Panc1 (cell line): Measurements from ENCODE around the gene FCF1. TPM values are rescaled to one million over a fixed set of nuclear protein-coding genes. Genes with fewer than 3 reads are reported as not detected.

Experiments used
- ATAC-seq: fragments of 200-7000 bp; cut with Tn5 transposase; 2 replicates; pipeline ENCODE4 v1.9.1; 2020; ENCODE audit warnings: mild to moderate bottlenecking, moderate library complexity
- BruUV-seq: library from RNA; stranded (reverse); fragments of 400-500 nt; replicated peaks from 2 replicates; lab custom pipeline; 2021; lab: Mats Ljungman, UMichigan
- CTCF ChIA-PET: fragments of 300-600 bp; sonication (Branson Sonifier 250); formaldehyde crosslinking; loops from one replicate; lab custom pipeline; 2022; ENCODE audit warnings: antibody characterized with exemption; lab: Charles Lee
- POLR2A ChIA-PET: fragments of 300-600 bp; sonication (Branson Sonifier 250); formaldehyde crosslinking; loops from one replicate; lab custom pipeline; 2022; ENCODE audit warnings: antibody characterized with exemption; lab: Charles Lee
- DNase-seq: peaks from one replicate; pipeline ENCODE4 v3.0.0-alpha.2; 2010; ENCODE audit warnings: low read depth, low spot score
- H3K27ac ChIP-seq: 2 replicates; pipeline ENCODE4 v1.5.1; 2011; ENCODE audit warnings: mild to moderate bottlenecking, low read length, inconsistent platforms
- H3K27me3 ChIP-seq: fragments of 200-500 bp; sonication (Bioruptor generic); 2 replicates; pipeline ENCODE4 v1.6.0; 2014; ENCODE audit warnings: low read length, inconsistent platforms; ENCODE audit not compliant: control insufficient read depth, insufficient read depth
- H3K36me3 ChIP-seq: fragments of 200-500 bp; sonication (Bioruptor generic); 2 replicates; pipeline ENCODE4 v1.5.1; 2014; ENCODE audit warnings: inconsistent platforms, mild to moderate bottlenecking, low read length, moderate library complexity; ENCODE audit not compliant: control insufficient read depth, insufficient read depth
- H3K4me1 ChIP-seq: 2 replicates; pipeline ENCODE4 v1.5.1; 2011; ENCODE audit warnings: inconsistent platforms, mild to moderate bottlenecking, low read length, moderate library complexity; ENCODE audit not compliant: control insufficient read depth, insufficient read depth
- H3K4me3 ChIP-seq, 2 experiments: 2 replicates each; pipeline ENCODE4 v1.5.1; 2011 to 2012; ENCODE audit warnings: low read depth in 2 of 2, low read length in 2 of 2, mild to moderate bottlenecking in 2 of 2, inconsistent platforms in 1 of 2, moderate library complexity in 1 of 2
- H3K9me3 ChIP-seq: fragments of 200-500 bp; sonication (Bioruptor generic); 2 replicates; pipeline ENCODE4 v1.5.1; 2014; ENCODE audit warnings: low read depth, mild to moderate bottlenecking, inconsistent platforms, low read length, moderate library complexity; ENCODE audit not compliant: control insufficient read depth, insufficient read depth
- CTCF ChIP-seq: fragments of 450-650 bp; IDR thresholded peaks from 2 replicates; pipeline ENCODE4 v1.5.1; 2017; ENCODE audit warnings: mild to moderate bottlenecking
- POLR2AphosphoS5 ChIP-seq: IDR thresholded peaks from 2 replicates; pipeline ENCODE4 v1.6.1; 2012; ENCODE audit warnings: mild to moderate bottlenecking, low read depth, low read length, moderate library complexity
- REST ChIP-seq, 2 experiments: IDR thresholded peaks; 2 replicates each; pipeline ENCODE4 v1.6.1; 2011 to 2012; ENCODE audit warnings: low read depth in 2 of 2, control low read depth in 1 of 2, low read length in 1 of 2, mild to moderate bottlenecking in 1 of 2, moderate library complexity in 1 of 2; ENCODE audit not compliant: insufficient read depth in 1 of 2
- SIN3A ChIP-seq: IDR thresholded peaks from 2 replicates; pipeline ENCODE4 v1.6.1; 2012; ENCODE audit warnings: low read depth, mild to moderate bottlenecking, low read length, moderate library complexity, borderline replicate concordance; ENCODE audit not compliant: insufficient read depth
- TCF7L2 ChIP-seq: IDR thresholded peaks from 2 replicates; pipeline ENCODE4 v1.6.1; 2011; ENCODE audit warnings: mild to moderate bottlenecking, low read depth, low read length, inconsistent platforms
- in situ Hi-C: cut with HindIII; loops from 2 replicates; pipeline ENCODE4 v1.10.0; 2016; ENCODE audit warnings: low sequenced_read_pairs, low pct_unique_long_range_greater_than_20kb
- intact Hi-C: fragments of 100-400 bp; cut with micrococcal nuclease; formaldehyde crosslinking; loops from one replicate; pipeline ENCODE4 v1.10.0; 2022; ENCODE audit not compliant: unreplicated experiment
- total RNA-seq: library from RNA; stranded (reverse); gene quantifications from one replicate; pipeline ENCODE4 v1.2.1, GENCODE V29; 2021; ENCODE audit not compliant: unreplicated experiment

Gene FCF1
- total RNA-seq, 1 experiment from 2014 or later = 41.5 TPM

- no peak overlapping the region for H3K27ac ChIP-seq
- H3K36me3 ChIP-seq = no peaks in the 10 kb centered on the region
- no peaks in the 10 kb centered on the region; the same call in 1 of the 2 replicates for H3K9me3 ChIP-seq
- no peak for DNase-seq
- H3K27me3 ChIP-seq = no peaks in the 10 kb centered on the region
- no peak for ATAC-seq
- no peak overlapping the region for H3K4me3 ChIP-seq
- in situ Hi-C loops = no loop called here
- no TSS peak for BruUV-seq
- POLR2A ChIA-PET = no interaction called here
- no peaks in the 10 kb centered on the region for H3K4me1 ChIP-seq
- CTCF ChIA-PET = no interaction called here
- TF ChIP-seq REST (IDR thresholded peaks at IDR 0.05; ENCODE audit: insufficient read depth in 1 of 2, low read depth in 2 of 2, low read length in 1 of 2) (no peak), TCF7L2 (no peak), CTCF (no peak), SIN3A (no peak), POLR2AphosphoS5 (no peak)
- intact Hi-C loops = no loop called here
Measured at GRCh38 chr14:74754157-74754556, 41.2 kb downstream of the FCF1 start.

GRCh38 chr14:74754899-74755298 is 42.0 kb downstream of the FCF1 start:
- in situ Hi-C loops (no loop called here), intact Hi-C loops (no loop called here)
- Histone ChIP-seq H3K27me3 (no peaks in the 10 kb centered on the region), H3K9me3 (no peaks in the 10 kb centered on the region; the same call in 1 of the 2 replicates), H3K4me3 (no peak overlapping the region), H3K36me3 (no peaks in the 10 kb centered on the region), H3K27ac (no peak overlapping the region), H3K4me1 (no peaks in the 10 kb centered on the region)
- ChIA-PET POLR2A (no interaction called here), CTCF (no interaction called here)
- no TSS peak for BruUV-seq
- ATAC-seq (no peak), DNase-seq (no peak)
- TF ChIP-seq CTCF (no peak), TCF7L2 (no peak), POLR2AphosphoS5 (no peak), REST (IDR thresholded peaks at IDR 0.05; ENCODE audit: insufficient read depth in 1 of 2, low read depth in 2 of 2, low read length in 1 of 2) (no peak), SIN3A (no peak)
